GM23338 (cell line): Measurements from ENCODE around the gene OR2B6. TPM values are rescaled to one million over a fixed set of nuclear protein-coding genes. Genes with fewer than 3 reads are reported as not detected.

ENCODE experiments used
- ATAC-seq: fragments of 200-7000 bp; cut with Tn5 transposase; 3 replicates; pipeline ENCODE4 v1.9.1; 2020
- DNase-seq: peaks from one replicate; pipeline ENCODE4 v3.0.0-alpha.2; 2015; ENCODE audit warnings: low spot score
- H2AFZ ChIP-seq: fragments of 200-600 bp; sonication (generic); 2 replicates; pipeline ENCODE4 v1.8.0; 2016; ENCODE audit warnings: antibody characterized with exemption, mild to moderate bottlenecking, moderate library complexity
- H3F3A ChIP-seq: fragments of 200-600 bp; sonication (generic); replicated peaks from 2 replicates; pipeline ENCODE4 v1.8.0; 2017; ENCODE audit warnings: antibody characterized with exemption, mixed run types, low read depth
- H3K27ac ChIP-seq: fragments of 200-600 bp; sonication (generic); 2 replicates; pipeline ENCODE4 v1.6.1; 2016; ENCODE audit warnings: low read depth
- H3K27me3 ChIP-seq: fragments of 200-600 bp; sonication (generic); 2 replicates; pipeline ENCODE4 v1.8.0; 2016; ENCODE audit warnings: mild to moderate bottlenecking, mixed run types, moderate library complexity; ENCODE audit not compliant: insufficient read depth
- H3K36me3 ChIP-seq: fragments of 200-600 bp; sonication (generic); 2 replicates; pipeline ENCODE4 v1.8.0; 2016; ENCODE audit warnings: mild to moderate bottlenecking; ENCODE audit not compliant: insufficient read depth
- H3K4me1 ChIP-seq: fragments of 200-600 bp; sonication (generic); 2 replicates; pipeline ENCODE4 v1.8.0; 2016; ENCODE audit warnings: mild to moderate bottlenecking, moderate library complexity; ENCODE audit not compliant: insufficient read depth
- H3K4me2 ChIP-seq: fragments of 200-600 bp; sonication (generic); 2 replicates; pipeline ENCODE4 v1.7.1; 2017; ENCODE audit warnings: mixed run types
- H3K4me3 ChIP-seq: fragments of 200-600 bp; sonication (generic); 2 replicates; pipeline ENCODE4 v1.6.1; 2016; ENCODE audit warnings: mixed run types
- H3K79me2 ChIP-seq: fragments of 200-600 bp; sonication (generic); replicated peaks from 2 replicates; pipeline ENCODE4 v1.8.0; 2017; ENCODE audit warnings: mild to moderate bottlenecking; ENCODE audit not compliant: insufficient read depth
- H3K9me2 ChIP-seq: fragments of 200-600 bp; sonication (generic); 2 replicates; pipeline ENCODE4 v1.8.0; 2017; ENCODE audit not compliant: insufficient read depth
- H4K20me1 ChIP-seq: fragments of 200-600 bp; sonication (generic); replicated peaks from 2 replicates; pipeline ENCODE4 v1.8.0; 2017; ENCODE audit warnings: mild to moderate bottlenecking; ENCODE audit not compliant: insufficient read depth
- H3K27ac Mint-ChIP-seq: 2 replicates; pipeline ENCODE4 v1.8.0; 2020; ENCODE audit warnings: inconsistent platforms, mild to moderate bottlenecking, moderate library complexity, mixed read lengths
- H3K27me3 Mint-ChIP-seq: 3 replicates; pipeline ENCODE4 v1.8.0; 2022; ENCODE audit warnings: low read depth, mild to moderate bottlenecking, moderate library complexity, mixed read lengths, inconsistent platforms; ENCODE audit not compliant: insufficient read depth, poor library complexity
- H3K36me3 Mint-ChIP-seq: 3 replicates; pipeline ENCODE4 v1.8.0; 2021; ENCODE audit warnings: low read depth, mild to moderate bottlenecking, inconsistent platforms, moderate library complexity, mixed read lengths
- H3K4me1 Mint-ChIP-seq: 3 replicates; pipeline ENCODE4 v1.8.0; 2020; ENCODE audit warnings: mild to moderate bottlenecking, inconsistent platforms, mixed read lengths
- H3K4me3 Mint-ChIP-seq: 3 replicates; pipeline ENCODE4 v1.8.0; 2021; ENCODE audit warnings: moderate library complexity, mild to moderate bottlenecking, inconsistent platforms, mixed read lengths
- H3K9me3 Mint-ChIP-seq: 3 replicates; pipeline ENCODE4 v1.8.0; 2020; ENCODE audit warnings: moderate library complexity, mild to moderate bottlenecking, inconsistent platforms, mixed read lengths
- EZH2 ChIP-seq: fragments of 200-600 bp; sonication (generic); IDR thresholded peaks from one replicate; pipeline ENCODE4 v1.8.0; 2017; ENCODE audit warnings: antibody characterized with exemption, mild to moderate bottlenecking, low read depth; ENCODE audit not compliant: unreplicated experiment
- EZH2phosphoT487 ChIP-seq: fragments of 200-600 bp; sonication (generic); IDR thresholded peaks from one replicate; pipeline ENCODE4 v1.8.1; 2018; ENCODE audit warnings: antibody characterized with exemption; ENCODE audit not compliant: unreplicated experiment
- JUNB ChIP-seq: IDR thresholded peaks from one replicate; pipeline ENCODE4 v1.6.1; 2016; ENCODE audit warnings: antibody characterized with exemption; ENCODE audit not compliant: unreplicated experiment
- POLR2AphosphoS5 ChIP-seq: IDR thresholded peaks from 2 replicates; pipeline ENCODE4 v1.6.1; 2016; ENCODE audit warnings: antibody characterized with exemption, low read depth
- STAT1 ChIP-seq: IDR thresholded peaks from one replicate; pipeline ENCODE4 v1.6.1; 2016; ENCODE audit warnings: antibody characterized with exemption; ENCODE audit not compliant: unreplicated experiment
- ZNF114 ChIP-seq: fragments of 250-450 bp; sonication (Bioruptor Pico); IDR thresholded peaks from 2 replicates; pipeline ENCODE4 v1.5.0; 2020; ENCODE audit warnings: mild to moderate bottlenecking, moderate library complexity
- ZNF331 ChIP-seq: fragments of 250-450 bp; sonication (Bioruptor Pico); IDR thresholded peaks from 2 replicates; pipeline ENCODE4 v1.5.0; 2020; ENCODE audit warnings: low read depth, mild to moderate bottlenecking, moderate library complexity
- polyA plus RNA-seq: library from polyadenylated mRNA; unstranded; fragments of >200 nt; fragmentation: Nextera tagmentation; extraction: Ambion mirVana; gene quantifications from 2 replicates; pipeline ENCODE4 v1.2.1, GENCODE V29; 2016
- total RNA-seq: library from RNA; depleted of rRNA; stranded (reverse); fragments of >200 nt; shearing (Covaris generic); gene quantifications from 2 replicates; pipeline ENCODE4 v1.2.3, GENCODE V29; 2014
- TF ChIP-seq, protein P1 (sequence below): fragments of 250-450 bp; sonication (Bioruptor Pico); IDR thresholded peaks from 2 replicates; pipeline ENCODE4 v1.5.0; 2020; ENCODE audit warnings: mild to moderate bottlenecking, moderate library complexity
- TF ChIP-seq, protein P2 (sequence below), 2 experiments: fragments of 200-600 bp in 1 of 2; sonication (generic) in 1 of 2; conservative IDR thresholded peaks; 2 replicates each; pipeline versions ENCODE4 v1.5.1 to v1.6.1; 2016 to 2017; ENCODE audit warnings: antibody characterized with exemption in 2 of 2, low read depth in 2 of 2, mild to moderate bottlenecking in 2 of 2, moderate library complexity in 1 of 2
- TF ChIP-seq, protein P3 (sequence below): IDR thresholded peaks from 2 replicates; pipeline ENCODE4 v1.6.1; 2016; ENCODE audit warnings: antibody characterized with exemption

The OR2B6 gene
- total and polyA plus RNA-seq, 2 experiments from 2014 or later, result 0.45 TPM; not detected in 1

DNA sequence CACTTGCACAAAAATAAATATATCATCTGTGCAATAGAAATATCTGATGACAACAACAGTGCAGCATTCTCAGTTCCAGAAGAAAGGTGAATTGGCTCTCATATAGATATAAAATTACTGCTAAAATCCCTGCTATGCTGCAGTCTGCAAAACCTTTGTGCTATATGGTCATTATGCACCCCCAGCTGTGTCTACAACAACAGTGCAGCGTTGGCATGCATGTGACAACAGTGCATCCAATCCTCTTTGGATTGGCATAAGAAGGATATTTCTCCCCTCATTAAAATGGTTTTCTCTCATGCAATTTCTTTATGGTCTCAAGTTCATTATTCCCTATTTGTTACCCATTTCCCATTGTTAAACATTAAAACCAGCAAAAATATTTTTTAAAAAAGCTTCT, 23.1 kb downstream of the OR2B6 start:
- Histone ChIP-seq H3K4me1 (no peaks in the 10 kb centered on the region), H3K9me2 (no peaks in the 10 kb centered on the region), H3K27me3 (no peaks in the 10 kb centered on the region), H3K27ac (no peak overlapping the region), H3K4me2 (no peak overlapping the region), H3K36me3 (no peaks in the 10 kb centered on the region), H3F3A (no peaks in the 10 kb centered on the region), H4K20me1 (no peaks in the 10 kb centered on the region), H3K4me3 (no peak overlapping the region), H3K79me2 (no peaks in the 10 kb centered on the region), H2AFZ (no peak overlapping the region)
- Mint-ChIP-seq H3K9me3 (no peaks in the 10 kb centered on the region), H3K27ac (no peak overlapping the region), H3K36me3 (no peaks in the 10 kb centered on the region), H3K4me1 (no peaks in the 10 kb centered on the region), H3K27me3 (no peaks in the 10 kb centered on the region), H3K4me3 (no peak overlapping the region)
- ATAC-seq (no peak), DNase-seq (no peak)
- TF ChIP-seq, protein P1, sequence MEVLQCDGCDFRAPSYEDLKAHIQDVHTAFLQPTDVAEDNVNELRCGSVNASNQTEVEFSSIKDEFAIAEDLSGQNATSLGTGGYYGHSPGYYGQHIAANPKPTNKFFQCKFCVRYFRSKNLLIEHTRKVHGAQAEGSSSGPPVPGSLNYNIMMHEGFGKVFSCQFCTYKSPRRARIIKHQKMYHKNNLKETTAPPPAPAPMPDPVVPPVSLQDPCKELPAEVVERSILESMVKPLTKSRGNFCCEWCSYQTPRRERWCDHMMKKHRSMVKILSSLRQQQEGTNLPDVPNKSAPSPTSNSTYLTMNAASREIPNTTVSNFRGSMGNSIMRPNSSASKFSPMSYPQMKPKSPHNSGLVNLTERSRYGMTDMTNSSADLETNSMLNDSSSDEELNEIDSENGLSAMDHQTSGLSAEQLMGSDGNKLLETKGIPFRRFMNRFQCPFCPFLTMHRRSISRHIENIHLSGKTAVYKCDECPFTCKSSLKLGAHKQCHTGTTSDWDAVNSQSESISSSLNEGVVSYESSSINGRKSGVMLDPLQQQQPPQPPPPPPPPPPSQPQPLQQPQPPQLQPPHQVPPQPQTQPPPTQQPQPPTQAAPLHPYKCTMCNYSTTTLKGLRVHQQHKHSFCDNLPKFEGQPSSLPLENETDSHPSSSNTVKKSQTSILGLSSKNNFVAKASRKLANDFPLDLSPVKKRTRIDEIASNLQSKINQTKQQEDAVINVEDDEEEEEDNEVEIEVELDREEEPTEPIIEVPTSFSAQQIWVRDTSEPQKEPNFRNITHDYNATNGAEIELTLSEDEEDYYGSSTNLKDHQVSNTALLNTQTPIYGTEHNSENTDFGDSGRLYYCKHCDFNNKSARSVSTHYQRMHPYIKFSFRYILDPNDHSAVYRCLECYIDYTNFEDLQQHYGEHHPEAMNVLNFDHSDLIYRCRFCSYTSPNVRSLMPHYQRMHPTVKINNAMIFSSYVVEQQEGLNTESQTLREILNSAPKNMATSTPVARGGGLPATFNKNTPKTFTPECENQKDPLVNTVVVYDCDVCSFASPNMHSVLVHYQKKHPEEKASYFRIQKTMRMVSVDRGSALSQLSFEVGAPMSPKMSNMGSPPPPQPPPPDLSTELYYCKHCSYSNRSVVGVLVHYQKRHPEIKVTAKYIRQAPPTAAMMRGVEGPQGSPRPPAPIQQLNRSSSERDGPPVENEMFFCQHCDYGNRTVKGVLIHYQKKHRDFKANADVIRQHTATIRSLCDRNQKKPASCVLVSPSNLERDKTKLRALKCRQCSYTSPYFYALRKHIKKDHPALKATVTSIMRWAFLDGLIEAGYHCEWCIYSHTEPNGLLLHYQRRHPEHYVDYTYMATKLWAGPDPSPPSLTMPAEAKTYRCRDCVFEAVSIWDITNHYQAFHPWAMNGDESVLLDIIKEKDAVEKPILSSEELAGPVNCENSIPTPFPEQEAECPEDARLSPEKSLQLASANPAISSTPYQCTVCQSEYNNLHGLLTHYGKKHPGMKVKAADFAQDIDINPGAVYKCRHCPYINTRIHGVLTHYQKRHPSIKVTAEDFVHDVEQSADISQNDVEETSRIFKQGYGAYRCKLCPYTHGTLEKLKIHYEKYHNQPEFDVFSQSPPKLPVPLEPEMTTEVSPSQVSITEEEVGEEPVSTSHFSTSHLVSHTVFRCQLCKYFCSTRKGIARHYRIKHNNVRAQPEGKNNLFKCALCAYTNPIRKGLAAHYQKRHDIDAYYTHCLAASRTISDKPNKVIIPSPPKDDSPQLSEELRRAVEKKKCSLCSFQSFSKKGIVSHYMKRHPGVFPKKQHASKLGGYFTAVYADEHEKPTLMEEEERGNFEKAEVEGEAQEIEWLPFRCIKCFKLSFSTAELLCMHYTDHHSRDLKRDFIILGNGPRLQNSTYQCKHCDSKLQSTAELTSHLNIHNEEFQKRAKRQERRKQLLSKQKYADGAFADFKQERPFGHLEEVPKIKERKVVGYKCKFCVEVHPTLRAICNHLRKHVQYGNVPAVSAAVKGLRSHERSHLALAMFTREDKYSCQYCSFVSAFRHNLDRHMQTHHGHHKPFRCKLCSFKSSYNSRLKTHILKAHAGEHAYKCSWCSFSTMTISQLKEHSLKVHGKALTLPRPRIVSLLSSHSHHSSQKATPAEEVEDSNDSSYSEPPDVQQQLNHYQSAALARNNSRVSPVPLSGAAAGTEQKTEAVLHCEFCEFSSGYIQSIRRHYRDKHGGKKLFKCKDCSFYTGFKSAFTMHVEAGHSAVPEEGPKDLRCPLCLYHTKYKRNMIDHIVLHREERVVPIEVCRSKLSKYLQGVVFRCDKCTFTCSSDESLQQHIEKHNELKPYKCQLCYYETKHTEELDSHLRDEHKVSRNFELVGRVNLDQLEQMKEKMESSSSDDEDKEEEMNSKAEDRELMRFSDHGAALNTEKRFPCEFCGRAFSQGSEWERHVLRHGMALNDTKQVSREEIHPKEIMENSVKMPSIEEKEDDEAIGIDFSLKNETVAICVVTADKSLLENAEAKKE (CRISPR knock-in tag), result no peak
- TF ChIP-seq ZNF114 (CRISPR knock-in tag), result no peak
- TF ChIP-seq, protein P2, sequence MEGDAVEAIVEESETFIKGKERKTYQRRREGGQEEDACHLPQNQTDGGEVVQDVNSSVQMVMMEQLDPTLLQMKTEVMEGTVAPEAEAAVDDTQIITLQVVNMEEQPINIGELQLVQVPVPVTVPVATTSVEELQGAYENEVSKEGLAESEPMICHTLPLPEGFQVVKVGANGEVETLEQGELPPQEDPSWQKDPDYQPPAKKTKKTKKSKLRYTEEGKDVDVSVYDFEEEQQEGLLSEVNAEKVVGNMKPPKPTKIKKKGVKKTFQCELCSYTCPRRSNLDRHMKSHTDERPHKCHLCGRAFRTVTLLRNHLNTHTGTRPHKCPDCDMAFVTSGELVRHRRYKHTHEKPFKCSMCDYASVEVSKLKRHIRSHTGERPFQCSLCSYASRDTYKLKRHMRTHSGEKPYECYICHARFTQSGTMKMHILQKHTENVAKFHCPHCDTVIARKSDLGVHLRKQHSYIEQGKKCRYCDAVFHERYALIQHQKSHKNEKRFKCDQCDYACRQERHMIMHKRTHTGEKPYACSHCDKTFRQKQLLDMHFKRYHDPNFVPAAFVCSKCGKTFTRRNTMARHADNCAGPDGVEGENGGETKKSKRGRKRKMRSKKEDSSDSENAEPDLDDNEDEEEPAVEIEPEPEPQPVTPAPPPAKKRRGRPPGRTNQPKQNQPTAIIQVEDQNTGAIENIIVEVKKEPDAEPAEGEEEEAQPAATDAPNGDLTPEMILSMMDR (conservative IDR thresholded peaks at IDR 0.05; ENCODE audit: low read depth in 2 of 2), result no peak
- TF ChIP-seq POLR2AphosphoS5, result no peak
- TF ChIP-seq JUNB, result no peak
- no peak for TF ChIP-seq EZH2
- TF ChIP-seq, protein P3, sequence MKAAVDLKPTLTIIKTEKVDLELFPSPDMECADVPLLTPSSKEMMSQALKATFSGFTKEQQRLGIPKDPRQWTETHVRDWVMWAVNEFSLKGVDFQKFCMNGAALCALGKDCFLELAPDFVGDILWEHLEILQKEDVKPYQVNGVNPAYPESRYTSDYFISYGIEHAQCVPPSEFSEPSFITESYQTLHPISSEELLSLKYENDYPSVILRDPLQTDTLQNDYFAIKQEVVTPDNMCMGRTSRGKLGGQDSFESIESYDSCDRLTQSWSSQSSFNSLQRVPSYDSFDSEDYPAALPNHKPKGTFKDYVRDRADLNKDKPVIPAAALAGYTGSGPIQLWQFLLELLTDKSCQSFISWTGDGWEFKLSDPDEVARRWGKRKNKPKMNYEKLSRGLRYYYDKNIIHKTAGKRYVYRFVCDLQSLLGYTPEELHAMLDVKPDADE, result no peak
- TF ChIP-seq EZH2phosphoT487, result no peak
- TF ChIP-seq STAT1, result no peak
- TF ChIP-seq ZNF331, result no peak
